OCI-LY3 (cell line): ENCODE measurements around the gene SCG2.

ENCODE experiments used
- H2AFZ ChIP-seq: fragments of 200-600, 300-600 bp; shearing (Covaris generic); 2 replicates; pipeline ENCODE4 v1.6.0; 2014; ENCODE audit warnings: antibody characterized with exemption, low read depth, low read length
- H3K27ac ChIP-seq: fragments of 200-600, 300-600 bp; sonication (generic); 2 replicates; pipeline ENCODE4 v1.5.1; 2014; ENCODE audit warnings: mild to moderate bottlenecking, low read length, moderate library complexity, mixed read lengths
- H3K27me3 ChIP-seq: fragments of 200-600, 300-600 bp; sonication (generic); 2 replicates; pipeline ENCODE4 v1.6.1; 2014; ENCODE audit warnings: low read depth, low read length, mixed read lengths
- H3K36me3 ChIP-seq: fragments of 200-600, 300-600 bp; sonication (generic); replicated peaks from 2 replicates; pipeline ENCODE3; 2014; ENCODE audit warnings: low read depth, low read length, mixed read lengths
- H3K4me1 ChIP-seq: fragments of 300-600, 200-600 bp; sonication (generic); 2 replicates; pipeline ENCODE4 v1.6.1; 2014; ENCODE audit warnings: low read length, mixed read lengths
- H3K4me2 ChIP-seq: fragments of 200-600, 300-600 bp; sonication (generic); 2 replicates; pipeline ENCODE4 v1.6.1; 2014; ENCODE audit warnings: low read length, mixed read lengths
- H3K4me3 ChIP-seq: fragments of 300-600, 200-600 bp; sonication (generic); 2 replicates; pipeline ENCODE4 v1.5.1; 2014; ENCODE audit warnings: antibody characterized with exemption, mild to moderate bottlenecking, low read length, moderate library complexity
- H3K79me2 ChIP-seq: fragments of 300-600, 200-600 bp; shearing (Covaris generic); 2 replicates; pipeline ENCODE4 v1.6.1; 2014; ENCODE audit warnings: mild to moderate bottlenecking, low read length, mixed read lengths
- H3K9ac ChIP-seq: fragments of 300-600, 200-600 bp; shearing (Covaris generic); 2 replicates; pipeline ENCODE4 v1.6.0; 2014; ENCODE audit warnings: mild to moderate bottlenecking, low read length, moderate library complexity
- H3K9me3 ChIP-seq: fragments of 200-600, 300-600 bp; shearing (Covaris generic); 2 replicates; pipeline ENCODE4 v1.6.1; 2014; ENCODE audit warnings: low read length, mixed read lengths; ENCODE audit not compliant: insufficient read depth
- H4K20me1 ChIP-seq: fragments of 200-600, 300-600 bp; sonication (generic); 2 replicates; pipeline ENCODE4 v1.6.1; 2016; ENCODE audit warnings: low read length, mixed read lengths; ENCODE audit not compliant: insufficient read depth
- CTCF ChIP-seq: fragments of 200-600, 300-600 bp; sonication (generic); IDR thresholded peaks from 2 replicates; pipeline ENCODE4 v1.5.1; 2014; ENCODE audit warnings: antibody characterized with exemption, low read length, low read depth
- EZH2phosphoT487 ChIP-seq: fragments of 200-600 bp; shearing (Covaris generic); IDR thresholded peaks from 2 replicates; pipeline ENCODE4 v1.6.1; 2018; ENCODE audit warnings: antibody characterized with exemption, mixed run types, low read depth

The SCG2 gene

GRCh38 chr2:223549215-223549614 lies 52.9 kb downstream of the SCG2 start:
- Histone ChIP-seq H3K9ac (no peak overlapping the region), H3K4me3 (no peak overlapping the region), H3K79me2 (no peaks in the 10 kb centered on the region), H3K36me3 (no peaks in the 10 kb centered on the region), H3K27me3 (no peaks in the 10 kb centered on the region), H3K4me1 (no peaks in the 10 kb centered on the region), H4K20me1 (no peaks in the 10 kb centered on the region), H3K9me3 (no peaks in the 10 kb centered on the region), H3K27ac (no peak overlapping the region), H2AFZ (no peak overlapping the region), H3K4me2 (no peak overlapping the region)
- TF ChIP-seq EZH2phosphoT487 (no peak), CTCF (no peak)

GRCh38 chr2:223548194-223548593 lies 54.0 kb downstream of the SCG2 start:
- no peak overlapping the region for H3K4me2 ChIP-seq
- H3K4me3 ChIP-seq = no peak overlapping the region
- H3K79me2 ChIP-seq = no peaks in the 10 kb centered on the region
- H3K27me3 ChIP-seq = no peaks in the 10 kb centered on the region
- no peaks in the 10 kb centered on the region for H3K9me3 ChIP-seq
- H3K4me1 ChIP-seq = no peaks in the 10 kb centered on the region
- H4K20me1 ChIP-seq = no peaks in the 10 kb centered on the region
- no peak overlapping the region for H3K9ac ChIP-seq
- H3K36me3 ChIP-seq = no peaks in the 10 kb centered on the region
- TF ChIP-seq CTCF = no peak
- no peak for TF ChIP-seq EZH2phosphoT487
- no peak overlapping the region for H2AFZ ChIP-seq
- no peak overlapping the region for H3K27ac ChIP-seq
